SK-N-SH (cell line): Measurements from ENCODE around the gene DMD.

Experiments used
- GABPA ChIP-seq: IDR thresholded peaks from 2 replicates; pipeline ENCODE4 v1.4.0; 2012; ENCODE audit warnings: low read depth, mild to moderate bottlenecking
- MAX ChIP-seq: IDR thresholded peaks from 2 replicates; pipeline ENCODE4 v1.4.0; 2012; ENCODE audit warnings: low read depth
- MXI1 ChIP-seq: IDR thresholded peaks from 2 replicates; pipeline ENCODE4 v1.6.1; 2012; ENCODE audit warnings: mild to moderate bottlenecking, low read depth, low read length, improper control_type of control experiment
- NFIC ChIP-seq: IDR thresholded peaks from 2 replicates; pipeline ENCODE4 v1.4.0; 2012; ENCODE audit warnings: borderline replicate concordance
- POLR2AphosphoS5 ChIP-seq: IDR thresholded peaks from 2 replicates; pipeline ENCODE4 v1.6.1; 2012; ENCODE audit warnings: low read depth, low read length
- RCOR1 ChIP-seq: fragments of 150-350 bp; IDR thresholded peaks from 2 replicates; pipeline ENCODE4 v1.6.1; 2017; ENCODE audit warnings: antibody characterized with exemption, low read length
- SIN3A ChIP-seq: IDR thresholded peaks from 2 replicates; pipeline ENCODE4 v1.6.1; 2012; ENCODE audit warnings: low read depth, mild to moderate bottlenecking, low read length, moderate library complexity, borderline replicate concordance
- TEAD4 ChIP-seq: IDR thresholded peaks from 2 replicates; pipeline ENCODE4 v1.4.0; 2012; ENCODE audit warnings: mild to moderate bottlenecking, borderline replicate concordance; ENCODE audit not compliant: insufficient read depth
- TF ChIP-seq, protein P1 (sequence below): fragments of 200-600 bp; sonication (generic); IDR thresholded peaks from 2 replicates; pipeline ENCODE4 v1.6.1; 2017; ENCODE audit warnings: antibody characterized with exemption, mild to moderate bottlenecking, moderate library complexity

- no peak for TF ChIP-seq GABPA
- TF ChIP-seq, protein P1, sequence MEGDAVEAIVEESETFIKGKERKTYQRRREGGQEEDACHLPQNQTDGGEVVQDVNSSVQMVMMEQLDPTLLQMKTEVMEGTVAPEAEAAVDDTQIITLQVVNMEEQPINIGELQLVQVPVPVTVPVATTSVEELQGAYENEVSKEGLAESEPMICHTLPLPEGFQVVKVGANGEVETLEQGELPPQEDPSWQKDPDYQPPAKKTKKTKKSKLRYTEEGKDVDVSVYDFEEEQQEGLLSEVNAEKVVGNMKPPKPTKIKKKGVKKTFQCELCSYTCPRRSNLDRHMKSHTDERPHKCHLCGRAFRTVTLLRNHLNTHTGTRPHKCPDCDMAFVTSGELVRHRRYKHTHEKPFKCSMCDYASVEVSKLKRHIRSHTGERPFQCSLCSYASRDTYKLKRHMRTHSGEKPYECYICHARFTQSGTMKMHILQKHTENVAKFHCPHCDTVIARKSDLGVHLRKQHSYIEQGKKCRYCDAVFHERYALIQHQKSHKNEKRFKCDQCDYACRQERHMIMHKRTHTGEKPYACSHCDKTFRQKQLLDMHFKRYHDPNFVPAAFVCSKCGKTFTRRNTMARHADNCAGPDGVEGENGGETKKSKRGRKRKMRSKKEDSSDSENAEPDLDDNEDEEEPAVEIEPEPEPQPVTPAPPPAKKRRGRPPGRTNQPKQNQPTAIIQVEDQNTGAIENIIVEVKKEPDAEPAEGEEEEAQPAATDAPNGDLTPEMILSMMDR: no peak
- TF ChIP-seq TEAD4: no peak
- no peak for TF ChIP-seq RCOR1
- no peak for TF ChIP-seq MAX
- no peak for TF ChIP-seq POLR2AphosphoS5
- no peak for TF ChIP-seq MXI1
- no peak for TF ChIP-seq SIN3A
- TF ChIP-seq NFIC: no peak
These were observed 123.9 kb downstream of the DMD start for GRCh38 chrX:33087411-33087810.
